Chondrocyte (in vitro differentiated cells): Measurements from ENCODE around the gene FTL. TPM values are rescaled to one million over a fixed set of nuclear protein-coding genes. Genes with fewer than 3 reads are reported as not detected.
"Not testable (repeated sequence)": the region's sequence is repeated elsewhere in the genome, so short reads cannot be mapped to it uniquely, and the experiment has no call there.

Experiments used
- DNase-seq: peaks from one replicate; pipeline ENCODE4 v3.0.0; 2021; ENCODE audit warnings: mixed read lengths, low spot score
- H3K27ac Mint-ChIP-seq: one replicate; pipeline ENCODE4 v1.8.0; 2021; ENCODE audit warnings: mild to moderate bottlenecking, moderate library complexity, mixed read lengths; ENCODE audit not compliant: unreplicated experiment
- H3K27me3 Mint-ChIP-seq: 2 replicates; pipeline ENCODE4 v1.8.0; 2021; ENCODE audit warnings: low read depth, mixed read lengths
- H3K36me3 Mint-ChIP-seq: 2 replicates; pipeline ENCODE4 v1.8.0; 2021; ENCODE audit warnings: low read depth, mixed read lengths
- H3K4me1 Mint-ChIP-seq: 2 replicates; pipeline ENCODE4 v1.8.0; 2021; ENCODE audit warnings: low read depth, mild to moderate bottlenecking, mixed read lengths
- H3K4me3 Mint-ChIP-seq: one replicate; pipeline ENCODE4 v1.8.0; 2021; ENCODE audit warnings: mild to moderate bottlenecking, moderate library complexity, mixed read lengths; ENCODE audit not compliant: unreplicated experiment
- H3K9me3 Mint-ChIP-seq: 2 replicates; pipeline ENCODE4 v1.8.0; 2021; ENCODE audit warnings: low read depth, mixed read lengths
- CTCF ChIP-seq: fragments of 200-600 bp; sonication (generic); IDR thresholded peaks from 2 replicates; pipeline ENCODE4 v1.5.0; 2021; ENCODE audit warnings: antibody characterized with exemption, mild to moderate bottlenecking, moderate library complexity
- total RNA-seq: library from RNA; stranded (reverse); gene quantifications from 3 replicates; pipeline ENCODE4 v1.2.1, GENCODE V29; 2021

The FTL gene
- total RNA-seq, 1 donor from 2014 or later, result 1,722 TPM

DNA sequence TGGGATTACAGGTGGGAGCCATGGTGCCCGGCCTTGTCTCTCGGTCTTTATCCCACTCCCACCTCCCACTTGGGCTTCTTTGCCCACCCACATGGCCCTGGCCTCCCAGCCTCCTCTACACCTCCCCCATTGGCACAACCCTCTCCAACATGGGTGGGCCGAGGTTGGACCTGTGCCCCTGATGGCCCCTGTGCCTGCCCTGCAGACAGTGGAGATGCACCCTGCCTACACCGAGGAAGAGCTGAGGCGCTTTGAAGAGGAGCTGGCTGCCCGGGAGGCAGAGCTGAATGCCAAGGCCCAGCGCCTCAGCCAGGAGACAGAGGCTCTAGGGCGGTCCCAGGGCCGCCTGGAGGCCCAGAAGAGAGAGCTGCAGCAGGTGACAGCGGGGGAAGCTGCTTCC is 44.2 kb upstream of the FTL start:
- no peak for DNase-seq
- Mint-ChIP-seq H3K27me3 (no peaks in the 10 kb centered on the region), H3K4me1 (peaks cover 7% of the 10 kb centered on the region), H3K4me3 (no peak overlapping the region), H3K9me3 (no peaks in the 10 kb centered on the region), H3K36me3 (peaks cover 26% of the 10 kb centered on the region), H3K27ac (no peak overlapping the region)
- no peak for TF ChIP-seq CTCF

DNA sequence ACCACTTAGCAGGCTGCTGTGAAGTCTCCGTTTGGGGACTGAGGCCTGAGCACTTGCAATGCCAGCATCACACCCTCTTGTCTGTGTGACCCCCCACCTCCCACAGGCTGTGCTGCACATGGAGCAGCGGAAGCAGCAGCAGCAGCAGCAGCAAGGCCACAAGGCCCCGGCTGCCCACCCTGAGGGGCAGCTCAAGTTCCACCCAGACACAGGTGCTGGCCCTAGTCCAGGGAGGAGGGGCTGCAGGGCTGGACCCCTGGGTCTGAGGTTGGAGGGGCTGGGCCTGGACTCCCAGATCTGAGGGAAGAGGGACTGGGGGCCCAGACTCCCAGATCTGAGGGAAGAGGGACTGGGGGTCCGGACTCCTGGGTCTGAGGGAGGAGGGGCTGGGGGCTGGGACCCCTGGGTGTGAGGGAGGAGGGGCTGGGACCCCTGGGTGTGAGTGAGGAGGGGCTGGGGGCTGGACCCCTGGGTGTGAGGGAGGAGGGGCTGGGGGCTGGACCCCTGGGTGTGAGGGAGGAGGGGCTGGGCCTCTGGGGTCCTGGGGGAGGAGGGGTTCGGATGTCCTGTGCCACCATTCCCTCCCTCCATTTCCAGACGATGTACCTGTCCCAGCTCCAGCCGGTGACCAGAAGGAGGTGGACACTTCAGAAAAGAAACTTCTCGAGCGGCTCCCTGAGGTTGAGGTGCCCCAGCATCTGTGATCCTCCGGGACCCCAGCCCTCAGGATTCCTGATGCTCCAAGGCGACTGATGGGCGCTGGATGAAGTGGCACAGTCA is 43.2 kb upstream of the FTL start:
- DNase-seq, result no peak
- peaks cover 16% of the 10 kb centered on the region for H3K4me1 Mint-ChIP-seq
- TF ChIP-seq CTCF, result no peak
- H3K27me3 Mint-ChIP-seq, result no peaks in the 10 kb centered on the region
- H3K27ac Mint-ChIP-seq, result no peak overlapping the region
- H3K9me3 Mint-ChIP-seq, result no peaks in the 10 kb centered on the region
- peaks cover 23% of the 10 kb centered on the region for H3K36me3 Mint-ChIP-seq
- H3K4me3 Mint-ChIP-seq, result no peak overlapping the region

DNA sequence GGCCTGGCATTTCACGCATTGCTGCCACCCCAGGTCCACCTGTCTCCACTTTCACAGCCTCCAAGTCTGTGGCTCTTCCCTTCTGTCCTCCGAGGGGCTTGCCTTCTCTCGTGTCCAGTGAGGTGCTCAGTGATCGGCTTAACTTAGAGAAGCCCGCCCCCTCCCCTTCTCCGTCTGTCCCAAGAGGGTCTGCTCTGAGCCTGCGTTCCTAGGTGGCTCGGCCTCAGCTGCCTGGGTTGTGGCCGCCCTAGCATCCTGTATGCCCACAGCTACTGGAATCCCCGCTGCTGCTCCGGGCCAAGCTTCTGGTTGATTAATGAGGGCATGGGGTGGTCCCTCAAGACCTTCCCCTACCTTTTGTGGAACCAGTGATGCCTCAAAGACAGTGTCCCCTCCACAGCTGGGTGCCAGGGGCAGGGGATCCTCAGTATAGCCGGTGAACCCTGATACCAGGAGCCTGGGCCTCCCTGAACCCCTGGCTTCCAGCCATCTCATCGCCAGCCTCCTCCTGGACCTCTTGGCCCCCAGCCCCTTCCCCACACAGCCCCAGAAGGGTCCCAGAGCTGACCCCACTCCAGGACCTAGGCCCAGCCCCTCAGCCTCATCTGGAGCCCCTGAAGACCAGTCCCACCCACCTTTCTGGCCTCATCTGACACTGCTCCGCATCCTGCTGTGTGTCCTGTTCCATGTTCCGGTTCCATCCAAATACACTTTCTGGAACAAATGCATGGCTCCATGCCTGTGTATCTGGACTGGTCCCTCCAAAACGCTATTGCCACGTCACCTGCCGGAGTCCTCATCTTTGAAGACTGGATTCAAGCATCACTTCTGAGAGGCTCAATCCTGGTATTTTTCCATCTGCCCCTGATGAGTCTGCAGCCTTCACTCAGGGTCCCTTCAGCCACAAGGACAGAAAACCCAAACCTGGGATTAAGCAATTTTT is 42.3 kb upstream of the FTL start:
- Mint-ChIP-seq H3K4me3 (no peak overlapping the region), H3K9me3 (no peaks in the 10 kb centered on the region), H3K36me3 (peaks cover 23% of the 10 kb centered on the region), H3K4me1 (peaks cover 20% of the 10 kb centered on the region), H3K27ac (no peak overlapping the region), H3K27me3 (no peaks in the 10 kb centered on the region)
- TF ChIP-seq CTCF, result no peak
- DNase-seq, result no peak

DNA sequence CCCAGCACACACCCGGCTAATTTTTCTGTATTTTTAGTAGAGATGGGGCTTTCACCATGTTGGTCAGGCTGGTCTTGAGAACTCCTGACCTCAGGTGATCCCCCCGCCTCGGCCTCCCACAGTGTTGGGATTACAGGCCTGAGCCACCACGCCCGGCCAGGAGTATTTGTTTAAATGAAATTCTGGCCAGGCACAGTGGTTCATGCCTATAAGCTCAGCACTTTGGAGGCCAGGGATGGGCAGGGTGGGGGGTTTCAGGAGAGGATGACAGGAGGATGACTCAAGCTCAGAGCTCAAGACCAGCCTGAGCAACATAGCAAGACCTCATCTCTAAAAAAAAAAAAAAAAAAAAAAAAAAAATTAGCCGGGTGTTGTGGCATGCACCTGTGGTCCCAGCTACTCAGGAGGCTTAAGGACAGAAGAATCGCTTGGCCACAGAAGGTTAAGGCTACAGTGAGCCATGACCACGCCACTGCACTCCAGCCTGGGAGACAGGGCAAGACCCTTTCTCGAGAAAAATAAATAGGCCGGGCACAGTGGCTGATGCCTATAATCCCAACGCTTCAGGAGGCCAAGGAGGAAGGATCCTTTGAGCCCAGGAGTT is 39.8 kb upstream of the FTL start:
- no peak for TF ChIP-seq CTCF
- Mint-ChIP-seq H3K9me3 (no peaks in the 10 kb centered on the region), H3K4me1 (peaks cover 20% of the 10 kb centered on the region), H3K4me3 (no peak overlapping the region), H3K27me3 (no peaks in the 10 kb centered on the region), H3K27ac (peak overlapping the region; percentile 98), H3K36me3 (peaks cover 12% of the 10 kb centered on the region)
- no peak for DNase-seq

DNA sequence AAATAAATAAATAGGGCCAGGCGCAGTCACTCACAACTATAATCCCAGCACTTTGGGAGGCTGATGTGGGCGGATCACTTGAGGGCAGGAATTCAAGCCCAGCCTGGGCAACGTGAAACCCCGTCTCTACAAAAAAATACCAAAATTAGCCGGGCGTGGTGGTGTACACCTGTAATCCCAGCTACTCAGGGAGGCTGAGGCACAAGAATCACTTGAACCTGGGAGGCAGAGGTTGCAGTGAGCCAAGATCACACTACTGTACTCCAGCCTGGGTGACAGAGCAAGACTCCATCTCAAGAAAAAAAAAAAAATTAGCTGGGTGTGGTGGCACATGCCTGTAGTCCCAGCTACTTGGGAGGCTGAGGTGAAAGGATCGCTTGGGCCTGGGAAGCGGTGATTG is 39.2 kb upstream of the FTL start:
- H3K4me3 Mint-ChIP-seq, DNase-seq, H3K9me3 Mint-ChIP-seq, H3K27me3 Mint-ChIP-seq: not testable (repeated sequence)
- H3K4me1 Mint-ChIP-seq, result peaks cover 20% of the 10 kb centered on the region
- peaks cover 12% of the 10 kb centered on the region for H3K36me3 Mint-ChIP-seq
- peak overlapping the region; percentile 98 for H3K27ac Mint-ChIP-seq
